HS-27A (cell line): ENCODE data around the gene ANXA1.

Experiments
- DNase-seq: peaks from one replicate; pipeline ENCODE4 v3.0.0-alpha.2; 2012; ENCODE audit warnings: low read depth, missing footprints

Gene ANXA1

DNA sequence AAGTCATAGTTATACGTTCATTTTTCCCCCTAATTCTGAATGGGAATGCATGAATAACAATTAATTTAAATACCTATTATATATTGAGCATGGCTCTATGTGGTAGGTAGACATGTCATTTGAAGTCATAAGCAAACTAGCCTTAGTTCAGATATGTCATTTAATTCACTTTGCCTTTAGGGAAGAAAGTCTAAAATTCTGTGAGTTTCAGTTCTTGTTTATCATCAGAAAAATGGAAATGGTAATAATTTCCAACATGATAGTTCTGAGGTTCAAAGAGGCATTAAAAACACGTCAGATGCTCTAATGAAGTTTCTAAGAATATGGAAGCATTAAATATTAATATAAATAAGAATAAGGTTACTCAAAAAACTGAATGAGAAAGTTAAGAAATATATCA is 13.1 kb upstream of the ANXA1 start:
- no peak for DNase-seq

DNA sequence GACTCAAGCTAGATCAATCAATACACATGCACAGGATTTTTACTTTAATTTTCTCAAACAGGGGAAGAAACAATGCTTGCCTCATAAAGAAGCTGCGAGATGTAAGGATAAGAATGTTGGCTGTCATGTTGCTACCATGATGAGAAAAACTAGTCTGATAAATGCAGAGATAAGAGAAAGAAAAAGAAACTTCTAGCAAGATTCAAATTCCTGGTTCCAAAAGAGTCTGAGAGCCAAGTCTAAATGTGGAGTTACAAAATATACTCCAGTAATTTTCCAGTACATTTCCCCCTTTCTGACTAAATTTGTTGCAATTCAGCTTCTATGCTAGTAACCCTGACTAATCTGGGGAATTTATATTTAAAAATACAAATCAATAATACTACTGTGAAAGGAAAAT is 10.4 kb upstream of the ANXA1 start:
- DNase-seq: no peak

DNA sequence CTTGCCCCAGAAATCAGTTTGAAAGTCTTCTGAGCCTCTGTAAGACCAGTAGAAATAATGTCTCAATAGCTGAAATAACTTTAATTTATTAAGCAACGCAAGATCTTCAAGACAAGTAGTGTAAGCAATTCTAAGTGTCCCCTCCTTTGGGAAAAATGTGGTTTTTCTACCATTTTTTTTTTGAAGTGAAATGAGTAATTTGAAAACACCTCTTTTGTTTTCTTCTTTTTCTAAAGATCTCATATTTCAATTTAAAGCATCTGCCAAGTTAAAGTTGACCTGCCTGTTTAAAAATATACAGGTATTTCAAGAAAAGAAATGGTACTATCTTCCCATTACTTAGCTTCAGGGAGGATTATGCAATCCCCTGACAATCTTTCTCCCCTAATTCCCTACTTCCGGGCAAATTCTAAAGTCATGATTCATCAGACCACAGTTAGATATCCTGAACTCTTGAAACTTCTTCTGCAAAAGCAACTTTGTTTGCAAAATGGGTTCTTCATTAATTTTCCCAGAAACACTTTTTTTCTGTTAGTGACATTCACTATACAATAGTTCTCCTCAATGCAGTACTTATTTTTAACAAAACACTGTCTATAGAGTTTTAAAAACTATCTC is 7.8 kb upstream of the ANXA1 start:
- DNase-seq: no peak

DNA sequence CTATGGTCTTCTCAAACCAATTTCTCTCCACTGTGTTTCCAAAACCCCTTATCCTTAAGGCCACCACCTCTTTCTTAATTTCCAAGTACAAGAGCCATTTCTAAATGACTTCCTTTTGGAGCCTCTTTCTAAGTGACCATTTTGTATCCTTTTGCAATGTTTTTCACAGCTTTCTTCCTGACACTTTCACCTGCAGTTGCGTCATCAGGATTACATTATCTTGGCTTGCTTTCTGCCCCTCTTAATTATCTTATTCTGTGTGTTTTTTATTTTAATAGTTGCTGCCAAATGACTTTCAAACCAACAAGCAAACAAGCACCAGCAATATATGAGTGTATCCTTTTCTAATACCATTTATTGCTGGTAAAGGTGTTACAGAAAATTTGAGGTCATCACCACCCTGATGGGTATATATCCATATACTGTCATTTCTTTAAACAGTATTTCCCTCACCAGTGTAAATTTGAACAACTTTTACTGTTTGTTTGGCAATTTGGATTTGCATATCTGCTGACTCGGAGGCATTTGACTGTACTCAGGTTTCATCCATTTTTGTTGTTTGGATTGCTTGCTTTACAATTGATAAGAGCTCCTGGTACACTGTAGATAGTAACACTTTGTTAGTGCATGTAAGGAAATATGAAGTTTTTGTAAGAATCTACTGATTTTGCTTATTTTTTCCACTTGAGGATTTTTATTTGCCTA is 5.4 kb upstream of the ANXA1 start:
- DNase-seq: no peak

DNA sequence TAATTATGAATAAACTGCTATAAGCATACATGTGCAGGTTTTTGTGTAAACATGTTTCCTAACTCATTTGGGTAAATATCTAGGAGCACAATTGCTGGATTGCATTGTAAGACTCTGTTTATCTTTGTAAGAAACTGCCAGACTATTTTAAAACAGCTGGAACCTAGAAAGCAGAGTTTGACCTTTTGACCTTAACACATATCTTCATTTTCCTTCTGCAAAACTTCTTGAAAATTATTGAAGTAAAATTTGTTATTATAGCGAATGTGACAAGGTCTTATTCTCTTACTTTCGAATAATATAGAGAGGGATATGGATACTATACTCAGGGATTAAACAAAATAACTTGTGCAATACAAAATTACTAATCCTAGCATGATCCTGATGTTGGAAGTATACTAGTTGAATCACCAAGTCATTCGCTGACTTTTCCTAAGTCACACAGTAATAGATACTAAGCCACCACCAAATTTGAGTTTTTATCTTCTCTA is 3.2 kb upstream of the ANXA1 start:
- DNase-seq: no peak

DNA sequence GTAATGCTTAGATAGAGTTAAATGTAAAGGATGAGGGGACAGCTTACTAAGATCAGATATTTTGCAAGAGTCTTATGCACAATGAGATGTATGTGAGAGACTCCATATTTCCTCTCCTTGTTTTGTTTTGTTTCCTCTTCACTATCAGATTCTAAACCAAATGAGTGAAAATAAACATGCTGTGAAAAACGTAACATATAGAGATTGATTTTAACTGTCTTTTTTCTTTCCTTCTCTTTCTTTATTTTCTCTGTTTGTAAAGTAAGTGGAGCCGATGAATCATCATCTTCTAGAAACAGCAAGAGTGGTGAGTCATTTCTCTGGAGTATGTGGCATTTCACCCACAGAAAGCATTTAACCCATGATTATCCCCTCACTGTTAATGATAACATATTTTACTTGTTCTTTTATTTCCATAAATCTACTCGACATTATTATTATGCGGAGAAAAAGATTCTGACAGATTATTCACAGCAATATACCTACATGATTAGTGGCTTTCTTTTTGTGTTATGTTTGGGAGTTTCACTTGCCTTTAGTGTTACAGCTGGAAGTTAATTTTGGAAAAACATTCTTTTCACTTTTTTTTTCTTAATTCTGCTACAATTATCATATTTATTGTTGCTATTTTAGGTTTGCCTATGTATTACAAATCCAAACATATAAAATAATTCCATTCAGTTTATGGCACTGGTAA is 2.1 kb upstream of the ANXA1 start:
- no peak for DNase-seq

DNA sequence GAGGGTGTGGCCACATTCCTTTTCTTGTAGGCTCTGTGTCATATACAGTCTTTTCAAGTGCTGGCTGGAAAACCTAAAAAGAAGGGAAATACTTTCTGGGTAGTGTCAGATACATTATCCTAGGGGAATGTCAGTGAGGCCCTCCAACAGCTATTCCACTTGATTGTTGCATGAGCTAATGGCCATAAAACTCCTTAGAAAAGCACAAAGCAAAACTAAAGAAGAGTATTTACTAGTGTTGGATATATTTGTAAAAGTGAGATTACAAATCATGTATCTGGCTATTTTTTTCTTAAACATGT is 829 bp downstream of the ANXA1 start:
- no peak for DNase-seq

DNA sequence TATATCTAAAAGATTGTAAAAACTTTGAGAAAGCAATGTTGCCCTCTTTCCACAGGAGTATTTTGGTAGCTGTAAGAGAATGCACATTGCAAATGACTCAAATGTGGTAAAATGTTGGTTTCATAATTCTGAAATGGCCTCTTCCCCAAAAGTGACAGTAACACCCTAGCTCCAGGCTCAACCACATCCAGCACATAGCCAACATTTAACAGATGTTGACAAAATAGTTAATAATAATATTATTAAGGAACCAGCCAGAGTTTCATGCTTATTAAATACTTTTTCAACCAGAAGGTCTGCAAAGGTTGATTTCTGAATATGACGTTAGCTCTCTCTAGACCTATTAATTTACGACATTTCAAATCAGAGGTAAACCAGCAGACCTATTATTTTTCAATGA is 1.3 kb downstream of the ANXA1 start:
- DNase-seq: no peak

DNA sequence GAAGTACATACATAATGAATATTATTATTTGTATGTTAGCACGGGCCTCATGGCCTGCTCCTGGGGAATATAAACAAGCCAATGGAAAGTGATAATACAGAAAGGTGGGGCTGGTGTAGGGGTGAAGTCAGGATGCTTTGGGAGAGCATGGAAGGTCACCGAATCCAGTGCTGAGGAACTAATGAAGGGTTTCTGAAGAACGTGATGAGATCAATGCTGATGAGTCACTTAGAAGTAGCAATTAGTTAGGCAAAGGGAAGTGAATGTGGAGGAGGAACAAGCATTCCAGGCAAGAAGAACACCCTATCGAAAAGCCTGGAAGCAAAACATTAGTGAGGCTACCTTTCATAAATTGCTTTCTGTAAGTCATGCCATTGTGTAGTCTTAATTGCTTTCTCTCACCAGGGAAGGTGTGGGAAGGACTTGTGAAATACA is 2.1 kb downstream of the ANXA1 start:
- no peak for DNase-seq

DNA sequence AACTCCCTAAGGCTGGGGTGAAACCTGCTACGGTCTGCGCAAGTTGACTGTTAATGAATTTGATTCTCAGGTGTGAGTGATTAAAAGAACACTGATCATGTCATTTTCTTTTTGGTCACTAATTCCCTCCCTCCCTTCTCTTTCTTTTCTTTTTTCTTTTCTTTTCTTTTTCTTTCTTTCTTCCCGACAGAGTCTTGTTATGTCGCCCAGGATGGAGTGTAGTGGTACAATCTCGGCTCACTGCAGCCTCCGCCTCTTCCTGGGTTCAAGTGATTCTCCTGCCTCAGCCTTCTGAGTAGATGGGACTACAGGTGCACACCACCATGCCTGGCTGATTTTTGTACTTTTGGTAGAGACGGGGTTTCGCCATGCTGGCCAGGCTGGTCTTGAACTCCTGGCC is 2.6 kb downstream of the ANXA1 start:
- no peak for DNase-seq

DNA sequence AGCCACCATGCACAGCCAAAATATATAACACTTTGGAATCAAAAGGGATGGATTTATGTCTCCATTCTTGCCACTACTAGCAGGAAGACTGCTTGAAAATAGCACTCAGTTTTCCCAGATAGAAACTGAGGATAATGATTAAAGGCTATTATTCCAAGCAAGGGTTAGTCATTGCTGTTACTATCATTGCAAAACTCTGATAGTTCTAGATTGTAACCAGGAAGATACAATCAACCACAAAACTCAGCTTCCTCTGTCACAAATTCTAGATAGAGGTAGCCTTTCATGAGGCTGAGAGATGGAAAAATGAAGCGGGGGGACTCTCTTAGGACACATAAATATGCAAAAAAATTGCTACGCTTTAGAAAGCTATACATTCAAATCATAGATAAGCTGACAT is 3.1 kb downstream of the ANXA1 start:
- DNase-seq: no peak

DNA sequence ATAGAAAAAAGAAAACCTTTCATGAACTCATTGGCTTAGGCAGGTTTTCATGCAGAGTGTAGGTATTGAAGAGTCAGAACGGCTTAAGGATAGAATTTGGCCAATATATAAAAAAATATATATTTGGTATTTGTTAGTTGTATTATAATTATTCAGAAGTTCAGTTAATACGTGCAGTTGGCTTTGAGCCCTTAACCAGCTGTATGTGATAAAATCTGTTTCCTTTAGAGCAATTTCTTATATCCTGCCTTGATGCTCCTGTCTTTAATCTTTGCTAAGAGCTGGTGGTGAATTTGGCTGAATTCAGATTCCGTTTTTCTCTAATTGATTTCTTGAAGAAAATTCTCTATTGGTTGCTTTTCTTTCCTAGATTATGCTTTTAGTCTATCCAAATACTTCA is 3.7 kb downstream of the ANXA1 start:
- no peak for DNase-seq

DNA sequence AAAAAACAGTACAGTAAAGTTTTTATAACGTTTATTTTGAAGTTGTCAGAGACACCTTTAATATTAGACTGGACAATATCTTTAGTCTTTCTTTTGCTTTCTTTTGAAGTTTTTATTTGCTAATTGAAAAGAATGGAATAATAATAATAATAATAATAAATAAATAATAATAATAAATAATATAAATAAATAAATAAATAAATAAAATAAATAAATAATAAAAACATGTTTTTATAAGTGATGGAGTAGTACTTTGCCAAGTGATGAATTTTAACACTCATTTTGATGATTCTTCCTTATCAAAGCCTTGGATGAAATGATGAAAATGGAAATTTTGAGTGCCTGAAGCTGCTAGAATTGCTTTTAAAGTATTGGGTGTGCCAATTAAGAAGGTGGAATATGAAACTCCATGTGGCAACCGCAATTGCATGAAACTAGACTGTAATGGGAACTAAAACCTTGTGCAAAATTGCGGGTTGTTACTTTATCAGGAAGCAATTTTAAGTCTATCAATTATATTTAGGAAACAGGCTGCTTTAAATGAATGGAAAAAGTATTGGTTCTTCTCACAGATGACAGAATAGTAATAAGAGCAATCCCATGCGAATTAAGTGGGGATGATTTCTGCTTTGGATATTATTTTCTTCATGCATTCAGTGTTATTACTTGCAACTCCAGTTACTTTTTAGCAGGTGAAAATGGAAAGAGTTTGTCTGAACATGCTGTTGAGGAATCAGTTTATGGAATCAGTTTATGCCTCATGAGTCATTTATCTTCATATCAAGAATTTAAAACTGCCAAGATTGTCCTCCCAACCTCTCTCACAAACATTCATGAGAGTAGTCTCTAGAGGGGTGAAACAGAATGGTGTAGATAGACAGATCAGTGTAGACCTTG is 4.6 kb downstream of the ANXA1 start:
- no peak for DNase-seq

DNA sequence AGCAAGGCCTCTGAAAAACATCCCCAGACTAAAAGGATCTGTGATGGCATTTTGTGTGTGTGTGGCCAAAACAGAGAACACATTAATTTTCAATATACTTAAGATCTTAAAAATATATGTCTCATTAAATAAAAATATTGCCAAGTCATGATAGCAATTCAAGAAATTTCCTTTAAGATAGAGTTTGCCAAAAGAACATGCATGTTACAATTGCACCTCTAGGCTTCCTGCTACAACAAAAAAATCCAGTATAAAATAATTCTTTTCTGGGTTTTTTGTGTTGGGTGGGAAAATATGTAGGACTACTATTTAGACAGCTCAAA is 5.2 kb downstream of the ANXA1 start:
- no peak for DNase-seq

DNA sequence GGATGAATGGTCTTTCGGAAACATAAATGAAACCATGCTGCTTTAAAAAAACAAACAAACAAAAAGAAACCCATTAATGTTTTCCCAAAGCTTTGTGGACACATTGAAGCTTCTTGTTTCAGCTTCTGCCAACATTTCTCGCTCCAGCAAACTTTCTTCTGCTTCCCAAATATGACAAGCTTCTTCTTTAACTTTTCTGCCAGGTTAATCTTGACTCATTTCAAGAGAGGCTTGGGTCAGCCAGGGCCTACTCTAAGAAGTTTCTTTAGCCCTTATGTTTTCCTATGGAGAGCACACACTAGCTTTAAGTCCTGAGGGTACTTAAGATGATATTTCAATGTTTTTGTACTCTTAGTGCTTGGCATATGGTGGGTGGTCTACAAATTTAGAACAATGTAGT is 6.1 kb downstream of the ANXA1 start:
- DNase-seq: no peak

DNA sequence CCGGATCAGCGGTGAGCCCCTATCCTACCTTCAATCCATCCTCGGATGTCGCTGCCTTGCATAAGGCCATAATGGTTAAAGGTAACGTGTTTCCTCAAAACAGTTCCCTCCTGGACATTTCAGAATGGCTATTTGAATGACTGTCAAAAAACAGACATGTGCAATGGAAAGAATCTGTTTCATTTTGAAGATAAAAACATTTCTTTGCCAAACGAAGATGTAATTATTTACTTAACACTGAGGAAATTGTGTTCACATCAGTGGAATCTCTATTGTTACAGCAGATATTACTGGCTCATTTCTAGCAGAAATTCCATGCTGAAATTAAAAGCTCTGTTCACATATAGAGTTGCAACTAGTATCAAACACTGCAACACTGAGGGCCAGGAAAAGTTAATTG is 7.1 kb downstream of the ANXA1 start:
- no peak for DNase-seq

DNA sequence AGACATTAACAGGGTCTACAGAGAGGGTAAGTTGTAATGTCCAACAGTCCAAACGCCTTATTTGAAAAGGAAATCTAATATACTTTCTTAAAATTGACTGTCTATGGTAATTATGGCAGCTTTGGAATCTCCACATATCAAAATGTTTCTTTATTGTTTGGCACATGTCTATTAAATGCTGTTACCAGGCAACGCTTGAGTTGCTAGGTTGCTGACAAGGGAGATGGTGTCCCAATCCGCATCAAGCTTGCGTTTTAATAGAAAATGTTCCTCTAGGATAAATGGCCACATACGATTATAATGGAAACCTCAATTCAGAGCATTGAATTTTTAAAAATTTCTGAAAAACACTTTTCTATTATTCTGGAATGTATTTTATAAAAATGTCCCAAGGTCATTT is 9.2 kb downstream of the ANXA1 start:
- DNase-seq: no peak

DNA sequence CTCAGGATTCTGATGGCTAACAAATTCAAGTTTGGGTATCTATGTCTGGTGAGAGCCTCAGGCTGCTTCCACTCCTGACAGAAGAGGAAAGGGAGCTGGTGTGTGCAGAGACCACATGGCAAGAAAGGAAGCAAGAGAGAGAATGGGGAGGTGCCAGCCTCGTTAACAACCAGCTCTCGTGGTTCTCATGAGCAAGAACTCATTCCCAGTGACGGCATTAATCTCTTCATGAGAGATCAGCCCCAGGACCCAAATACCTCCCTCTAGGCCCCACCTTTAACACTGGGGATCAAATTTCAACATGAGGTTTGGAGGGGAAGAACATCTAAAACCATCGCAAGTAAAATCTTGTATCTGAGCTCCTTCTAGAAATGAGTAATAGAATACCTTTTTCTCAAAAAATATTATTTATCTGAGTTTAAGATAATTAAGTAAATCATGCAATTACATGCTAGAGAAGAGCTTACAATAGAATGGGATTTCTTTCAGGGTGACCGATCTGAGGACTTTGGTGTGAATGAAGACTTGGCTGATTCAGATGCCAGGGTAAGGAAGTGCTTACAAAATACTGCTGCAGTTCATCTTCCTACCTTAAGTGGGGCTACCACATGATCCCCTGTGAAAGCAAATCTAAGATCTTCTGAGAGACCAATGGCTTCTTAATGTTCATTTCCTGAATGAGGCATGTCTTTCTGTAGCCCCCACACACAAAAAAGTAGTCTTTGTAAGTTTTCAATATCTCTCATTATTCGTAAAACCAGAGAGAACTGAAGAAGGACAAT is 11.5 kb downstream of the ANXA1 start:
- no peak for DNase-seq

DNA sequence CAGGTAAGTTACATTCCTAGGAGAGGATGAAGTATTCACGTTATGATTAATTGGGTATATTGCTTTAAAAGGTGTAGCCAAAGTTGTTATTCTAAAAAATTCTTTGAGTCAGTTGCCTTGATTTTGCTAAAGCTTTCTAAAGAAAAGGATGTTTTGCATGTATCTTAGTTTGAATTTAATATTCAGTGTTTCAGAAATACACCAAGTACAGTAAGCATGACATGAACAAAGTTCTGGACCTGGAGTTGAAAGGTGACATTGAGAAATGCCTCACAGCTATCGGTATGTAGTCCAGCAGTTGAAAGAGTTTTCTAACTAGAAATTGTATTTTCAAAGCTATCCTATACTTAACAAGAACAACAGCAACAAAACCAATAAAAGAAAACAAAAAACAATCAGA is 14.2 kb downstream of the ANXA1 start:
- DNase-seq: no peak

DNA sequence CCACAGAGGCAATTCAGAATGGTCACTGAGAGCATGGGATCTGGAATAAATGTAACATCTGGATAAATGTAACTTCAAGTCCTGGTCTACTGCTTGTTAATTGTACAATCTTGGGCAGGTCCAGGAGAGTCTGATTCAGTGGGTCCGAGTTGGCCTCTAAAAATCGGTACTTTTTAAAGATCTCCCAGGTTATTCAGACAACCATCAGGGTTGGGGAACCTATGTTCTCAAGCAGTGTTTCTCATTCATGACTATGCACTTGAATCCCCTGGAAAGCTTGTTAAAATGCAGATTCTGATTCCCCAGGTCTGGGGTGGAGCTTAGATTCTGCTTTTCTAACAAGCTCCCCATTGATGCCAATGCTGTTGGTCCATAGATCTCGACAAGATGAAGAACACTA is 14.8 kb downstream of the ANXA1 start:
- no peak for DNase-seq

DNA sequence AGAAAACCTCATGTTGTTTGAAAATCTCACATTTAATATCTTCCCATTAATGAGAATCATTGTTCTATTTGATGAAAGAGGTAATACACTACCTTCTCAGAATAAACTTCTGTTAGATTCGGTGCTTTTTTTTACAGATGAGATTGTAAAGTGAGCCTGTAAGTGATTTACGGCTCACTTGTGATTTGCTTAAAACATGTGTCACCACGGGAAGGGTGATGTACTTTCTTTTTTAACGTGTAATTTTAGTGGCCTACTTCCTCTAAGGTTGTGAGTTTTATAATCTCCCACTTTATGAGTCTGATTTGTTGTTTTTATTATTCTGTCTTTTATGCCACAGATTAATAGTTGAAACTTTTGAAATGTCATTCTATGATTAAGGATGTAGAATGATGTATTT is 15.9 kb downstream of the ANXA1 start:
- DNase-seq: no peak
